ENCODE measurements around the gene RENBP. TPM values are rescaled to one million over a fixed set of nuclear protein-coding genes. Genes with fewer than 3 reads are reported as not detected.

Gene RENBP
- polyA plus RNA-seq, 1 of the 3 experiments (the other 2 are of a cell fraction), result 0.90 TPM

DNA sequence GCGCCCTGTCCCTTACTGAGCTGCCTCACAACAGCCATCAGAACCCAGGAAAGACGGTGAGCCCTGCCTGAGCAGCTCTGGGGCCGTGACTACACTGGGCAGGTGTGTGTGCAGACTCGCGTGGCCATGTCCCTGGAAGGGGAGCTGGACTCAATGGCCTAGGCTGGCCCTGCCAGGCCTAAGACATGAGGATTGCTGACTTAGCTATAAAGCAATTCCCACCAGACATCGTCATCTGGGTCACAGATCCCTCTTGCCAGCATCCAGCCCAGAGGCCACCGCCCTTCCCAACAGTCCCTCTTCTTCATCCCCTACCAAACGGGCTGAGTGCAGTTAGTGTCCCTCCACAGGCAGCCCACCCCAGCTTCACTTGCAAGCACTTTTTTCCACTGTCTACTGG lies 13.3 kb downstream of the RENBP start:
- Histone ChIP-seq H3K9me3 (no peaks in the 10 kb centered on the region), H3K27ac (ENCODE audit: low read depth in 2 of 2, low read length in 1 of 2) (no peak overlapping the region), H4K20me1 (ENCODE audit: insufficient read depth) (peaks cover 34% of the 10 kb centered on the region), H3F3A (replicated peaks; ENCODE audit: insufficient read depth) (peaks cover 11% of the 10 kb centered on the region), H3K4me1 (ENCODE audit: control insufficient read depth in 1 of 2, insufficient read depth in 2 of 2, low read depth in 1 of 2, low read length in 1 of 2) (peaks cover 10 to 43% of the 10 kb centered on the region in 2 experiments; a peak in 2 of 4 replicates), H3K79me2 (ENCODE audit: insufficient read depth) (peaks cover 35% of the 10 kb centered on the region), H2AFZ (ENCODE audit: low read depth) (no peak overlapping the region), H3K27me3 (ENCODE audit: insufficient read depth) (no peaks in the 10 kb centered on the region), H3K4me2 (no peak overlapping the region), H3K4me3 (ENCODE audit: low read depth in 2 of 2, low read length in 1 of 2) (no peak overlapping the region), H3K9me2 (no peaks in the 10 kb centered on the region), H3K9ac (no peak overlapping the region), H3K36me3 (replicated peaks in 1 of 2; ENCODE audit: control insufficient read depth in 1 of 2, insufficient read depth in 2 of 2, low read length in 1 of 2) (peaks cover 12 to 35% of the 10 kb centered on the region in 2 experiments)
- 98% methylated on average over 5 of the region's 8 CpGs for WGBS (ENCODE audit: low lambda C conversion rate)
- no peak for DNase-seq
- ChIA-PET CTCF (interaction anchor here (0.7 to 16.7 kb wide), 4 partner anchors 8 to 391 kb away, joined by 3 to 271 read pairs (median 5); partner anchors contain the start of gene RENBP), POLR2A (no interaction called here)
- TF ChIP-seq MXI1 (IDR thresholded peaks at IDR 0.05; ENCODE audit: low read depth, low read length) (no peak), CHD2 (IDR thresholded peaks at IDR 0.05; ENCODE audit: low read length, partially characterized antibody) (no peak), TCF12 (IDR thresholded peaks at IDR 0.05) (no peak), TEAD4 (IDR thresholded peaks at IDR 0.05; ENCODE audit: borderline replicate concordance, insufficient read depth) (no peak), IRF3 (IDR thresholded peaks at IDR 0.05; ENCODE audit: low read depth, low read length) (no peak), POLR2AphosphoS5 (IDR thresholded peaks at IDR 0.05; ENCODE audit: low read depth, low read length) (no peak), CTCF (IDR thresholded peaks at IDR 0.05) (no peak)
- TF ChIP-seq, protein P1, sequence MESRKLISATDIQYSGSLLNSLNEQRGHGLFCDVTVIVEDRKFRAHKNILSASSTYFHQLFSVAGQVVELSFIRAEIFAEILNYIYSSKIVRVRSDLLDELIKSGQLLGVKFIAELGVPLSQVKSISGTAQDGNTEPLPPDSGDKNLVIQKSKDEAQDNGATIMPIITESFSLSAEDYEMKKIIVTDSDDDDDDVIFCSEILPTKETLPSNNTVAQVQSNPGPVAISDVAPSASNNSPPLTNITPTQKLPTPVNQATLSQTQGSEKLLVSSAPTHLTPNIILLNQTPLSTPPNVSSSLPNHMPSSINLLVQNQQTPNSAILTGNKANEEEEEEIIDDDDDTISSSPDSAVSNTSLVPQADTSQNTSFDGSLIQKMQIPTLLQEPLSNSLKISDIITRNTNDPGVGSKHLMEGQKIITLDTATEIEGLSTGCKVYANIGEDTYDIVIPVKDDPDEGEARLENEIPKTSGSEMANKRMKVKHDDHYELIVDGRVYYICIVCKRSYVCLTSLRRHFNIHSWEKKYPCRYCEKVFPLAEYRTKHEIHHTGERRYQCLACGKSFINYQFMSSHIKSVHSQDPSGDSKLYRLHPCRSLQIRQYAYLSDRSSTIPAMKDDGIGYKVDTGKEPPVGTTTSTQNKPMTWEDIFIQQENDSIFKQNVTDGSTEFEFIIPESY (IDR thresholded peaks at IDR 0.05; ENCODE audit: borderline replicate concordance, low read depth), result no peak

- ChIA-PET CTCF (interaction anchor here (0.7 to 16.7 kb wide), 3 partner anchors 8 to 391 kb away, joined by 3 to 271 read pairs (median 4); partner anchors contain the start of gene RENBP), POLR2A (interaction anchor here (0.8 kb wide), 1 partner anchor 49 kb away, joined by 3 read pairs; no protein-coding TSS in a partner anchor)
- Histone ChIP-seq H3F3A (replicated peaks; ENCODE audit: insufficient read depth) (peaks cover 11% of the 10 kb centered on the region), H3K27me3 (ENCODE audit: insufficient read depth) (no peaks in the 10 kb centered on the region), H3K36me3 (replicated peaks in 1 of 2; ENCODE audit: control insufficient read depth in 1 of 2, insufficient read depth in 2 of 2, low read length in 1 of 2) (peaks cover 12 to 35% of the 10 kb centered on the region in 2 experiments), H3K9me3 (no peaks in the 10 kb centered on the region), H3K4me2 (no peak overlapping the region), H4K20me1 (ENCODE audit: insufficient read depth) (peaks cover 34% of the 10 kb centered on the region), H3K27ac (ENCODE audit: low read depth in 2 of 2, low read length in 1 of 2) (no peak overlapping the region; a peak in 1 of 4 replicates), H3K79me2 (ENCODE audit: insufficient read depth) (peaks cover 35% of the 10 kb centered on the region), H3K4me3 (ENCODE audit: low read depth in 2 of 2, low read length in 1 of 2) (no peak overlapping the region), H3K4me1 (ENCODE audit: control insufficient read depth in 1 of 2, insufficient read depth in 2 of 2, low read depth in 1 of 2, low read length in 1 of 2) (peaks cover 10 to 46% of the 10 kb centered on the region in 2 experiments; a peak in 2 of 4 replicates), H2AFZ (ENCODE audit: low read depth) (no peak overlapping the region), H3K9ac (no peak overlapping the region), H3K9me2 (no peaks in the 10 kb centered on the region)
- TF ChIP-seq USF1 (IDR thresholded peaks at IDR 0.05; ENCODE audit: borderline replicate concordance, low read depth) (no peak), EP300 (IDR thresholded peaks at IDR 0.05; ENCODE audit: borderline replicate concordance in 1 of 2, low read depth in 1 of 2, low read length in 1 of 2) (no peak), FOXJ3 (CRISPR knock-in tag; IDR thresholded peaks at IDR 0.05) (no peak)
- TF ChIP-seq, protein P2, sequence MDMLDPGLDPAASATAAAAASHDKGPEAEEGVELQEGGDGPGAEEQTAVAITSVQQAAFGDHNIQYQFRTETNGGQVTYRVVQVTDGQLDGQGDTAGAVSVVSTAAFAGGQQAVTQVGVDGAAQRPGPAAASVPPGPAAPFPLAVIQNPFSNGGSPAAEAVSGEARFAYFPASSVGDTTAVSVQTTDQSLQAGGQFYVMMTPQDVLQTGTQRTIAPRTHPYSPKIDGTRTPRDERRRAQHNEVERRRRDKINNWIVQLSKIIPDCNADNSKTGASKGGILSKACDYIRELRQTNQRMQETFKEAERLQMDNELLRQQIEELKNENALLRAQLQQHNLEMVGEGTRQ (IDR thresholded peaks at IDR 0.05; ENCODE audit: borderline replicate concordance, low read depth, low read length), result no peak
- 94% methylated on average over 23 of the region's 31 CpGs for WGBS (ENCODE audit: low lambda C conversion rate)
- no peak for DNase-seq
Observed at GRCh38 chrX:153930011-153930910, 14.2 kb downstream of the RENBP start.

Data from SK-N-SH (cell line).